K562 (cell line): ENCODE results near the gene CCR7. TPM values are rescaled to one million over a fixed set of nuclear protein-coding genes. Genes with fewer than 3 reads are reported as not detected.

Experiments
- ATAC-seq: fragments of 200-7000 bp; cut with Tn5 transposase; 3 replicates; pipeline ENCODE4 v1.9.1; 2020; ENCODE audit warnings: moderate library complexity
- BruUV-seq: library from RNA; stranded (reverse); fragments of 400-500 nt; replicated peaks from 2 replicates; lab custom pipeline; 2021; lab: Mats Ljungman, UMichigan
- CTCF ChIA-PET: fragments of 300-600 bp; formaldehyde crosslinking; extraction: SDS; loops from one replicate; lab custom pipeline; 2021; ENCODE audit warnings: low intra/inter-chr PET ratio; lab: Yijun Ruan, JAX
- POLR2A ChIA-PET: fragments of 300-600, 350-650 bp; sonication (Branson Sonifier 250); formaldehyde crosslinking; extraction: SDS; loops from one replicate; lab custom pipeline; 2021; ENCODE audit warnings: antibody characterized with exemption, inconsistent platforms; lab: Yijun Ruan, JAX
- DNase-seq, 4 experiments: peaks; one replicate each; pipeline versions ENCODE4 v3.0.0 to v3.0.0-alpha.2; 2011 to 2018; ENCODE audit warnings: low spot score in 3 of 4, mixed read lengths in 3 of 4; ENCODE audit errors: extremely low read depth in 1 of 4
- FAIRE-seq: peaks from 2 replicates; lab custom pipeline; 2011; peaks lifted over from hg19 to GRCh38; lab: Jason Lieb, UNC
- H2AFZ ChIP-seq: 2 replicates; pipeline ENCODE4 v1.6.0; 2011; ENCODE audit warnings: low read depth, low read length, control low read depth, inconsistent platforms
- H3K27ac ChIP-seq: fragments of 200-600 bp; 3 replicates; pipeline ENCODE4 v1.8.0; 2011; ENCODE audit warnings: low read depth, mild to moderate bottlenecking, control low read depth, inconsistent platforms, low read length, moderate library complexity, mixed read lengths; ENCODE audit errors: extremely low read depth
- H3K27me3 ChIP-seq, 2 experiments: fragments of 300-600 bp in 1 of 2; 2 replicates in 1 of 2; 3 replicates in 1 of 2; pipeline versions ENCODE4 v1.6.0 to v1.8.0; 2011; ENCODE audit warnings: inconsistent platforms in 2 of 2, low read length in 2 of 2, mild to moderate bottlenecking in 1 of 2, mixed read lengths in 1 of 2, moderate library complexity in 1 of 2; ENCODE audit not compliant: control insufficient read depth in 2 of 2, insufficient read depth in 2 of 2
- H3K36me3 ChIP-seq: fragments of 300-600 bp; 3 replicates; pipeline ENCODE4 v1.8.0; 2011; ENCODE audit warnings: mild to moderate bottlenecking, low read length, inconsistent platforms; ENCODE audit not compliant: control insufficient read depth, insufficient read depth
- H3K4me1 ChIP-seq, 2 experiments: fragments of 200-600 bp in 1 of 2; replicated peaks in 1 of 2; 2 replicates in 1 of 2; 3 replicates in 1 of 2; pipeline versions ENCODE4 v1.5.1 to v1.8.0; 2011; ENCODE audit warnings: inconsistent platforms in 2 of 2, low read length in 2 of 2, mild to moderate bottlenecking in 1 of 2, mixed read lengths in 1 of 2, moderate library complexity in 1 of 2; ENCODE audit not compliant: control insufficient read depth in 2 of 2, insufficient read depth in 2 of 2
- H3K4me2 ChIP-seq: 2 replicates; pipeline ENCODE4 v1.6.1; 2011; ENCODE audit warnings: low read length, control low read depth, inconsistent platforms, mixed read lengths; ENCODE audit not compliant: insufficient read depth
- H3K4me3 ChIP-seq: fragments of 200-600 bp; sonication (generic), shearing (Covaris generic); 2 replicates; pipeline ENCODE4 v1.5.1; 2016; ENCODE audit warnings: control low read depth, inconsistent platforms
- H3K79me2 ChIP-seq: fragments of 200-600 bp; 3 replicates; pipeline ENCODE4 v1.8.0; 2011; ENCODE audit warnings: low read length, inconsistent platforms; ENCODE audit not compliant: control insufficient read depth, insufficient read depth
- H3K9ac ChIP-seq, 2 experiments: 2 replicates each; pipeline versions ENCODE4 v1.6.0 to v1.6.1; 2011; ENCODE audit warnings: low read depth in 2 of 2, low read length in 2 of 2, control low read depth in 1 of 2, inconsistent platforms in 1 of 2, mild to moderate bottlenecking in 1 of 2, mixed read lengths in 1 of 2; ENCODE audit not compliant: insufficient read depth in 1 of 2
- H3K9me1 ChIP-seq: one replicate; pipeline ENCODE4 v1.6.0; 2011; ENCODE audit warnings: inconsistent platforms, mild to moderate bottlenecking, low read length, moderate library complexity; ENCODE audit not compliant: control insufficient read depth, insufficient read depth
- H3K9me3 ChIP-seq: replicated peaks from 2 replicates; pipeline ENCODE4 v1.5.1; 2011; ENCODE audit warnings: low read depth, low read length, inconsistent platforms; ENCODE audit not compliant: control insufficient read depth, insufficient read depth
- H4K20me1 ChIP-seq: replicated peaks from 2 replicates; pipeline ENCODE4 v1.6.1; 2011; ENCODE audit warnings: low read length, inconsistent platforms, mixed read lengths; ENCODE audit not compliant: control insufficient read depth, insufficient read depth
- CHAMP1 ChIP-seq: fragments of 450-650 bp; IDR thresholded peaks from 2 replicates; pipeline ENCODE4 v1.6.1; 2016; ENCODE audit warnings: mild to moderate bottlenecking
- PTBP1 ChIP-seq: fragments of 200-400 bp; formaldehyde crosslinking; IDR thresholded peaks from 2 replicates; pipeline ENCODE4 v1.6.1; 2017; ENCODE audit warnings: low read depth, low read length
- USF2 ChIP-seq: sonication (generic); formaldehyde crosslinking; IDR thresholded peaks from 2 replicates; pipeline ENCODE4 v1.5.0; 2020; ENCODE audit warnings: missing genetic modification reagents
- WGBS: fragments of 100-300 bp; shearing (Covaris generic); methylation state at CpG from one replicate; pipeline ENCODE4 v1.1.6; 2016; ENCODE audit warnings: low coverage, mixed read lengths; ENCODE audit not compliant: insufficient coverage; ENCODE audit errors: missing lambda C conversion rate; 5-methylcytosine and 5-hydroxymethylcytosine counted together
- in situ Hi-C: fragments of 300-500 bp; cut with MboI; formaldehyde crosslinking; loops from 4 replicates; pipeline ENCODE4 v1.15.0; 2018; ENCODE audit warnings: inconsistent platforms, mixed read lengths
- intact Hi-C: fragments of 100-400 bp; cut with micrococcal nuclease; formaldehyde crosslinking; loops from 2 replicates; pipeline ENCODE4 v1.14.2; 2022
- polyA plus RNA-seq, 8 experiments: library from polyadenylated mRNA; depleted of rRNA in 4 of 8; stranded (reverse) in 5 of 8; unstranded in 3 of 8; fragments of >200 nt; fragmentation: Nextera tagmentation in 2 of 8; fragmentation: Illumina TruSeq in 1 of 8; extraction: Ambion mirVana in 2 of 8; extraction: Trizol in 1 of 8; gene quantifications; 2 replicates each; pipeline versions ENCODE4 v1.2.1 to v1.2.3, GENCODE V29; 2011 to 2014; ENCODE audit warnings: inconsistent platforms in 1 of 8, missing spikeins in 1 of 8
- total RNA-seq, 7 experiments: library from RNA; depleted of rRNA in 6 of 7; stranded (reverse); fragments of >200 nt in 6 of 7; fragmentation: Illumina TruSeq in 2 of 7; extraction: Trizol in 2 of 7; gene quantifications; 2 replicates each; pipeline versions ENCODE4 v1.2.1 to v1.2.3, GENCODE V29; 2011 to 2021; ENCODE audit warnings: low replicate concordance in 1 of 7

The CCR7 gene
- total and polyA plus RNA-seq, 9 of the 15 experiments (the other 6 are each of a cell fraction or from before 2014, with no cell fraction given), result 0.14 to 1.4 (median 0.56) TPM

GRCh38 chr17:40545660-40546059 is 19.6 kb downstream of the CCR7 start (continued):
- TF ChIP-seq CHAMP1, result no peak

GRCh38 chr17:40542558-40543411 is 22.5 kb downstream of the CCR7 start:
- H2AFZ ChIP-seq, result no peak overlapping the region
- peak overlapping the region in 1 of 2 experiments; percentile 59; a peak in 1 of 4 replicates for H3K9ac ChIP-seq
- no peaks in the 10 kb centered on the region for H3K36me3 ChIP-seq
- intact Hi-C loops (no loop called here), in situ Hi-C loops (no loop called here)
- WGBS, result 40% methylated on average over 13 of the region's 14 CpGs
- no peak overlapping the region for H3K4me3 ChIP-seq
- CTCF ChIA-PET, result no interaction called here
- no peaks in the 10 kb centered on the region for H3K9me3 ChIP-seq
- H3K27ac ChIP-seq, result no peak overlapping the region
- no peak overlapping the region for H3K4me2 ChIP-seq
- POLR2A ChIA-PET, result interaction anchor here (0.5 to 1.7 kb wide), 8 partner anchors 9 to 440 kb away, joined by 3 to 6 read pairs (median 4); partner anchors contain the start of gene CCR7
- H3K27me3 ChIP-seq, result no peaks in the 10 kb centered on the region
- H3K79me2 ChIP-seq, result no peaks in the 10 kb centered on the region
- peaks cover 20 to 24% of the 10 kb centered on the region in 2 experiments for H3K4me1 ChIP-seq
- H4K20me1 ChIP-seq, result no peaks in the 10 kb centered on the region
- BruUV-seq, result no TSS peak
- TF ChIP-seq PTBP1 (no peak), USF2 (CRISPR knock-in tag) (peak; percentile 6; the same call in 1 of the 2 replicates)
- DNase-seq (no peak), FAIRE-seq (no peak), ATAC-seq (peak; percentile 24; the same call in 2 of the 3 replicates)
- H3K9me1 ChIP-seq, result peaks cover 4% of the 10 kb centered on the region
